HG02870 (cell line): Measurements from ENCODE around the gene TACC2.

Source experiments
- ATAC-seq: cut with Tn5 transposase; IDR thresholded peaks from one replicate; pipeline ENCODE4 v1.9.1; 2021; ENCODE audit warnings: mild to moderate bottlenecking, moderate library complexity; ENCODE audit not compliant: unreplicated experiment

The TACC2 gene

DNA sequence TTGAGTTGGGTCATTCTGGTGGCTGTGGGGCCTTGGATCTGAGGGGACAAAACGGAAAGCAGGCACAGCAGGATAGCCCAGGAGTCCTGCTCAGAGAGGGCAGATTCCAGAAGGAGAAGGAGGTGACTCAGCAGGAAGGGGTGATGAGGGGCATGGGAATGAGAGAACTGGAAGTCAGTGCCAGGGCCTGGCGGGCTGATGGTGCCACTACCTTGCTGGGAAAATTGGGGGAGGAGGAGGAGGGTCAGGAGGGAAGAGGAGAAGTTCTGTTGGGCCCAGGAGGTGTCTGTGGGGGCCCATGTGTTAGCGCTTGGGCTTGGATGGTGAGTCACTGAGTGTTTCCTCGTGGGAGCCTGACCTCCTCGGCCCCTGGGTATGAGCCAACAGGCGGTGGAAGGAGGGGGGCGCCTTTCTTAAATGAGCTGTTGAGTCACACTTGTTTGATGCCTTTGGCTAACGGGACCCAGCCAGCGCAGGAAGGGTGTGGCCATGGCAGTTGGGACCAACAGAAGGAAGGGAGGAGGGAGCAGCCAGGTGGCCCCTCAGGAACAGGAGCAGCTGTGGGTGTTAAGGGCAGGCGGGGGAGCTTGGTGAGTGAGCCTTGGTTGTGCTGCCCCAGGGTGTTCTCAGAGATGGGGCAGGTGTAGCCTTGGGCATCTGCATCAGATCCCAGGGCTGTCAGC, 152.1 kb downstream of the TACC2 start:
- no peak for ATAC-seq

GRCh38 chr10:122141821-122142640, 153.1 kb downstream of the TACC2 start:
- no peak for ATAC-seq

DNA sequence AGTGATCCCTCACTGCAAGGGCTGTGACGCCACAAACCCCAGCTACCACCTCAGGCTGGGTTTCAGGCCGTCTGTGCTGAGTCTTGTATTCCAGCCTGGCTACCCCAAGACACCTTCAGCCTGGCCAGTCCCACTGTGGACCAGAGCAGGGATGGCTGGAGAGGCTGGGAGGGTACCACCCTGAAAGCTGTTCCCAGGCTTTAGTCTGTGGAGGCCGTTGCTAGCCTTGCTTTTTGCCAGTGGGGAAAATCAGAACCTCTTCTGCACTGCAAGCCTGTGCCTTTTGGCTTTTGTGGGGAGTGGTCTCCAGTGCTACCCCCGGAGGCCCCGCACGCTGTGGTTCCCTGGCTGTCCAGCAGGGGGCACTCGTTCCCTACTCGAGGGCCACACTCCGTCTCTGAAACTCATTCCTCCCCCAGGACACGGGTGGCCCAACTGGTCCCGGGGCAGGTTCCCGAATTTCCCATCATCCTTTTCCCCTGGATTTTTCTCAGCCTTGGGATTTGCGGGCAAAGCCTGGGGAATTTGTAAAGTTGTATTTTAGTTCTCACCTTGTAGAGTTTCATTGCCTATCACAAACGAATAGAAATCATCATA, 153.8 kb downstream of the TACC2 start:
- no peak for ATAC-seq

- ATAC-seq, result no peak
Observed at GRCh38 chr10:122143238-122143841, 154.4 kb downstream of the TACC2 start.

- no peak for ATAC-seq
Observed at GRCh38 chr10:122144199-122144598, 155.2 kb downstream of the TACC2 start.

DNA sequence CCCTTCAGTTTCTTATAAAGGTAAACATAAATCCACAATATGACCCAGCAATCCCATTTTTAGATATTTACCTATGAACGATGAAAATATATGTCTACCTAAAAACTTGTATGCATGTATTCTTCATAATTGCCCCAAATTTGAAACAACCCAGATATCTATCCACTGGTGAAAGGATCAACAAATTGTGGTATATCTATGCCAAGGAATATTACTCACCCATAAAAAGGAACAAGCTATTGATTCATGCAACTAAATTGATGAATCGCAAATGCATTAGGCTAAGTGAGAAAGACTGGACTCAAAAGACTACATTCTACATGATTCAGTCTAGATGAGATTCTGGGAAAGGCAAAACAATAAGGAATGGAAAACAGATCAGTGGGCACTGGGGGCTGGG, 156.2 kb downstream of the TACC2 start:
- ATAC-seq, result no peak

GRCh38 chr10:122147663-122148062, 158.7 kb downstream of the TACC2 start:
- no peak for ATAC-seq

GRCh38 chr10:122148876-122149560, 160.1 kb downstream of the TACC2 start:
- no peak for ATAC-seq

DNA sequence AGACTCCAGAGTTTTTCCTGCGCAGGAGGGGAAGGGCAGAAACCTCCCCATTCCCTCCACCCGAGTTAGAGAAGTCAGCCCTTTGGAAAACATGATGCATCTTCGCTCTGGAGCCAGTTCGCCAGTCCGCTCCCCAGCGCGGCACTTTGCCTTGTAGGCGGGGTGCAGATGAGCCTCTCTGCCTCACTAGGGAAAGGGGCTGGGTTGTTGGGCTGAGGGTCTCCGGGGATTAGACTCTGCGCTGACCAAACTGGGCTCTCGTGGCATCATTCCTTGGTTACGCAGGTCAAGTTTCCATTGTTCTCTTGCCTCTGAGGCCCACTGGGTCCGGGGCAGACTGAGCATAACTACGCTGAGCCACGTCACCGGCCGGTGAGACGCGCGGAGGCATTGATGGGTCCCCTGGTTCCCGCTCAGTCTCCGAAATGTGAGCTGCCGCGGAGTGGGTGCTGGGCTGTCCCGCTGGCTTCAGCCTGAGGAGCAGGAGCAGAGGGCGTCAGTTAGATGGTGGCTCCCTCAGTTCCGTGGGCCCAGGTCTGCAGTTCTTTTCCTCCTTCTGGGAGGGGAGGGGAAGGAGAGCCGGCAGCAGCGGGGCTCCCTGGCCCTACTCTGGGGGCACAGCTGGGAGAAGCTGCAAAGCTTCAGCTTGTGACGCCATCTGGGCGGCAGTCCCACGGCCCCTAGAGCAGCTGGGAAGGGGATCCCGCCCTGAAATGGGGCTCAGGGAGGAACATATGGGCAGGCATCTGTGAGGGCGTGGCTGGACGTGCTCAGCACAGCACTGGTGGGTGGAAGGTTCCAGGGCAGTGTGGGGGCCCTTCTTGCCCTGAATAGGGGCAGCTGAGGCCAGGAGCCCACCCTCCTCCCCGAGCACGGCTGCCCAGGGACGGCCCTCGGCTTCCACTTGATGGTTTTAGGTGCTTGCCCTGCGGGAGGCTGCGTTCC, 160.9 kb downstream of the TACC2 start:
- no peak for ATAC-seq

DNA sequence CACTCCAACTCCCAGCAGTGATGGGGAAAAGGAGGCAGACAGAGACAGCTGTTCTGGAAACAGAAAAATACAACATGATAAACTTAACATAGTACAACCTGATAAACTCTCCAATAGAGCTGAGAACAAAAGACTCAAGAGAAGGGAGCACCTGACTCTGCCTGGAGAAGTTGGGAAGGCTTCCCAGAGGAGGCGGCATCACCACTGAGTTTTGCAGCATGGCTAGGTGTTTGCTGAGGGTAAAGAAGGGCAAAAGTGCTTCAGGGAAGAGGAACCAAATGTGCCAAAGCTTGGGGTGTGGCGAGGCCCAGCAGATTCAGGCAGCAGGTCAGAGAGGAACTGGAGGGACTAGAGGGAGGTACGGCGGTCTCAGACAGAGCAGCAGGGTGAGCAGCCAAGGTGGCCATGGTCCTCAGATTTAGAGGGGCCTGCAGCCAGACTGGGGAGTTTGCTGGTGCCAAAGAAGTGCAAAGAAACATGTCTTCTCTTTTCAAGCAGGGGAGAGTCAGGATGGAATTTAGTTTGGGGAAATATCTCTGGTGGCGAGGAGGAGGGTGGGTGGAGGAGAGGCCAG, 162.2 kb downstream of the TACC2 start:
- ATAC-seq, result no peak

DNA sequence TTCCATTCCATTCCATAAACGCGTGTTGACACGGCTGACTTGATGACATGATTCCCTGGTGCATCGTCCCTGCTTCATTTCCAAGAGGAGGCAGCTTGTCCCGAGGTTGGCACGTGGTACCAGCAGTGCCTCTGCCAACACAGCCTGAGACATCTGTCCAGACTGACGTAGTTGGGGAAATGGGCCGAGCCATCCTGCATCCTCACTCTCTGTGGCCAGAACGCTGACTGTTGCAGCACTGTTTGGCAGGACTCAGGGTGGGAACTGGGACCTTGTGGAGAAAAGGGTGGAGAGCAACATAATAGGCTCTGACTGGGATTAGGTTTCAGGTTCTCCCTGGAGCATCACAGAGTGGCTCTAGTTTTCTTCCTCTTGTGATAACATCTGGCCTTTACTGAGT, 163.6 kb downstream of the TACC2 start:
- no peak for ATAC-seq

DNA sequence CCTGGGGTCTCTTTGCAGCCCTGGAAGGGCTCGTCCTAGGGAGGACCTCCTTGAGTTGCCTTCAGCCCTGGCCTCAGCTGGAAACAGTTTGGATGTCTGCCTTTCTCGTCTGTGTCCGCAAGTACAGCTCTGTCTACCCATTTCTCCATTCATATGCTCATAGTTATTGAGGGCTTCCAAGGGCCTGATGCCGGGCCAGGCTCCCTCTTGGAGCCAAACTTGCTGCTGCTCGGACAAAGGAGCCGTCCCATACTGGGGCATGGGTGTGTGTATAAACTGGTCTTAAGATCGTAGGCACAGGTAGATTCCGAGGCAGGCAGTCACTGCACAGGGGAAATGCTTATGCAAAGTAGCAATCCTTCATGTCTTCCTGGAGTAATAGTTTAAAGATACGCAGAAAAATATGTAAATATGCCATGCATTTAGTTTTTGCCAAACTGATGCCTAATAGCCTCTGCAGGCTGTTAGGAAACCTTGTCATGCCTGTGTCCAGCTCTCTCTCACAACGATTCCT, 165.1 kb downstream of the TACC2 start:
- ATAC-seq, result no peak

DNA sequence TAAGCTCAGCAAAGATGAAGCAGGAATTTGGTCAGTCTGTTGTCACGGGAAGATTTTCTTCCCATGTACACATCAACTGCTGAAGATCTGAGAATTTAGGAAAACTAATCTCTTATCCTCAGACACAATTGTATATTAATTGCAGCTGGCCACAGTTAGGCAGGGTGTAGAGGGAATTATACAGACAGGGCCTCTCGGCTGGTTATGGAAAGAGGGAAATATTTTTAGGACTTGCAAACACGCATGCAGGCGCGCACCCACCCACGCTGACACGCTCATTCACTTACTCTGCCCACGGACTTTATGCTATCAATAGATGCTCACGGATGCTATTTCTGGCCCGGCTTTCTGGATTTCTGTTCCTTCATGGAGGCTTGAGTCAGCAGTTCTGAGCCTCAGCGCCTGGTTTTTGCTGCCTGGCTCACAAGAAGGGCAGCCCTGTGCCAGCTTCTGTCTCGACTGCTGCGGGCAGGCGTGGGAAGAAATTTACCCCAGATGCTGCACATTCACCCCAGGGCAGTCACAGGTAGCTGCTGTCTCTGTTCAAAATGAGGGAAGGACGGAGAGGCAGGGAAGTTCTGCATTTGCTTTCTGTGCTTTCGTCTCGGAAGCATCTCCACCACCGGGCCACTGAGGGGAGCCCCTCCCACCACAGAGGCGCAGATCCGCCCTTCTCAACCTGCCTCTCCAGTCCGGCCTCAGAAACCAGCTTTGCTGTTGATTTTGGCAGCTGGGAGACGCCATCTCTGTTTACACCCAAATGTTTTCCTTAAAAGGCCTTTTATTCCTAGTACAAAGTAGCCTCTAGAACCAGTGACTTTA, 165.8 kb downstream of the TACC2 start:
- ATAC-seq, result no peak

GRCh38 chr10:122157451-122157850, 168.5 kb downstream of the TACC2 start:
- ATAC-seq, result no peak

- ATAC-seq, result no peak
Observed at GRCh38 chr10:122158362-122158761, 169.4 kb downstream of the TACC2 start.

GRCh38 chr10:122159141-122159970, 170.4 kb downstream of the TACC2 start:
- ATAC-seq, result no peak

- no peak for ATAC-seq
Observed at GRCh38 chr10:122161795-122162194, 172.8 kb downstream of the TACC2 start.
